Mucosa of rectum (tissue), 2 donors: ENCODE measurements around the gene MIPOL1.
"Not testable (repeated sequence)": the region's sequence is repeated elsewhere in the genome, so short reads cannot be mapped to it uniquely, and the experiment has no call there.

Experiments
- H3K27ac ChIP-seq, 2 donors: one replicate each; pipeline ENCODE4 v1.7.0; 2013; ENCODE audit warnings: inconsistent platforms in 2 of 2, low read depth in 2 of 2, low read length in 2 of 2
- H3K27me3 ChIP-seq, 2 donors: one replicate each; pipeline ENCODE4 v1.7.0; 2013; ENCODE audit warnings: low read length in 2 of 2; ENCODE audit not compliant: control insufficient read depth in 2 of 2, insufficient read depth in 2 of 2
- H3K36me3 ChIP-seq, 2 donors: one replicate each; pipeline ENCODE4 v1.7.0; 2013; ENCODE audit warnings: low read length in 2 of 2; ENCODE audit not compliant: control insufficient read depth in 2 of 2, insufficient read depth in 2 of 2
- H3K4me1 ChIP-seq, 2 donors: one replicate each; pipeline ENCODE4 v1.7.0; 2013; ENCODE audit warnings: low read length in 2 of 2, mild to moderate bottlenecking in 1 of 2; ENCODE audit not compliant: control insufficient read depth in 2 of 2, insufficient read depth in 2 of 2
- H3K4me3 ChIP-seq, 2 donors: one replicate each; pipeline ENCODE4 v1.7.0; 2013; ENCODE audit warnings: low read length in 2 of 2
- H3K9ac ChIP-seq, 2 donors: one replicate each; pipeline ENCODE4 v1.7.0; 2013; ENCODE audit warnings: low read length in 2 of 2, low read depth in 1 of 2, mild to moderate bottlenecking in 1 of 2
- H3K9me3 ChIP-seq, 2 donors: one replicate each; pipeline ENCODE4 v1.7.0; 2013; ENCODE audit warnings: low read length in 2 of 2; ENCODE audit not compliant: control insufficient read depth in 2 of 2
- donor health status: healthy.
- donor health status: Normal muscosa, but diverticular disease.

MIPOL1 gene

DNA sequence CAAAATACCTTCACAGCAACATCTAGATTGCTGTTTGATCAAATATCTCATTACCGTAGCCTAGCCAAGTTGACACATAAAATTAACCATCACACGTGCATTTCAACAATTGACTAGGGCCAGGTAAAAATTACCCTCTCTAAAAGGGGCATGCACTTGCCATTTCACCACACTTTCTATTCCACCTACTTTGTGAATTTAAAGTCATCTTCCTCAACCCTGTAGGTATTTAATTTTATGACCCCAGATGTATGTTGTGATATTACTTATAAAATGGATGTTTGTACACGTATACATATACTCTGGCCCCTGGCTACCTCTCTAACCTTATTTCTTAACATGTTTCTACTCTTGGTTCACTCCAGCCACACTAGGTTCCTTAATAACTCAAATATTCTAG is 237.1 kb downstream of the MIPOL1 start:
- no peaks in the 10 kb centered on the region for H3K36me3 ChIP-seq
- no peaks in the 10 kb centered on the region for H3K9me3 ChIP-seq
- H3K9ac ChIP-seq, result no peak overlapping the region
- H3K27me3 ChIP-seq, result no peaks in the 10 kb centered on the region
- no peak overlapping the region for H3K4me3 ChIP-seq
- H3K4me1 ChIP-seq, result no peaks in the 10 kb centered on the region
- no peak overlapping the region for H3K27ac ChIP-seq

DNA sequence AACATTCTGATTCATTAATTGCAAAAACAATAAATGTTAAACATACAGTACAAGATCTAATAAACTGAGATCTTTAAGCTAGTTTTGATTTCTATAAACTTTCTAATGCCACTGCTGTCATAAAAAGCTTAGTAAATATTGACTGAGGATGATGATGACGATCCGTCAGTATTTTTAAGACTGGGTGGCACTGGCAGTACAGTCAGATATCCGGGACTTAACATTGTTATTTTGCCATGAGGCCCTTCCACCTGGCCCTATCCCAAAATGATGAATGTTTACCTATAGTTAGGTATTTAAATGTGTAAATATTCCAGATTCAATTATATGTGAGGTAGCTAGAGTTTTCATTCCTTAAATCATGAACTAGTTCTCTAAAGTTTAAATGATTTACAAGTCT is 238.8 kb downstream of the MIPOL1 start:
- Histone ChIP-seq H3K9me3 (no peaks in the 10 kb centered on the region), H3K27me3 (no peaks in the 10 kb centered on the region), H3K27ac (no peak overlapping the region), H3K4me3 (no peak overlapping the region), H3K9ac (no peak overlapping the region), H3K4me1 (no peaks in the 10 kb centered on the region), H3K36me3 (no peaks in the 10 kb centered on the region)

DNA sequence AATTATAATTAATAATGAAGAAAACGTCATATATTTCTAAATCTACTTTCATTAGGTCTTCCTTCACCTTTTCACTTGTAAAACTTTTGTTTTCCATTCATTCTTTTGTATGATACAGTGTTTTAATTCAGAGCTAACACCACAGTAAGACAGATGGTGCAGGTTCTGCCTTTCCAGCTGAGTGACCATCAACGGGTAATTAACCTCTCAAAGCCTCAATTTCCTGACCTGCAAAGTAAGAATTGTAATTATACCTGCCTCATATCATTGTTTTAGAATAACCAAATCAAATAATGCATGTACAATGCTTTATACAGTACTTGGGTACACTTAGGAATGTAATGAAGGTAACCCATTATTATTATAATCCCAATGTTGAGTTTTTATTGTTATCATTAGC is 239.8 kb downstream of the MIPOL1 start:
- Histone ChIP-seq H3K36me3 (no peaks in the 10 kb centered on the region), H3K9me3 (no peaks in the 10 kb centered on the region), H3K4me3 (no peak overlapping the region), H3K27ac (no peak overlapping the region), H3K27me3 (no peaks in the 10 kb centered on the region), H3K4me1 (no peaks in the 10 kb centered on the region), H3K9ac (no peak overlapping the region)

DNA sequence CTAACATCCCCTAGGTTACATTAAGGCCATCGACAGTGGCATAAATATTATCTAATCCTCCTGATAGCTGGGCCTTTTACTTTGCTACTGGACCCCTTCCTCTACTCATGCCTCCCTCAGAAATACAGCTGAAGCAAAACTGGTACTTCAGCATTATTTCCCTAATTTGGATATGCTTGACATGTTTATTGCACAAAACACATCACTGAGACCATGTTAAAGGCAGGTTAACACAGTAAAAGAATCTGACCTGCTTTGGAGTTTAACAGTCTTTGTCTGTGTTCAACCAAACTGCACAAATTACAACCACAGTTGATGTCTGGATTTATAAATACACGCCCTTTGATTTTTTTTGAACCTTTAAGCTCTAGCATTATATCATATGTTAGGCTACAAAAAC is 240.7 kb downstream of the MIPOL1 start:
- H3K27me3 ChIP-seq, result no peaks in the 10 kb centered on the region
- no peak overlapping the region for H3K9ac ChIP-seq
- no peaks in the 10 kb centered on the region for H3K36me3 ChIP-seq
- no peaks in the 10 kb centered on the region for H3K4me1 ChIP-seq
- H3K4me3 ChIP-seq, result no peak overlapping the region
- no peaks in the 10 kb centered on the region for H3K9me3 ChIP-seq
- no peak overlapping the region for H3K27ac ChIP-seq

DNA sequence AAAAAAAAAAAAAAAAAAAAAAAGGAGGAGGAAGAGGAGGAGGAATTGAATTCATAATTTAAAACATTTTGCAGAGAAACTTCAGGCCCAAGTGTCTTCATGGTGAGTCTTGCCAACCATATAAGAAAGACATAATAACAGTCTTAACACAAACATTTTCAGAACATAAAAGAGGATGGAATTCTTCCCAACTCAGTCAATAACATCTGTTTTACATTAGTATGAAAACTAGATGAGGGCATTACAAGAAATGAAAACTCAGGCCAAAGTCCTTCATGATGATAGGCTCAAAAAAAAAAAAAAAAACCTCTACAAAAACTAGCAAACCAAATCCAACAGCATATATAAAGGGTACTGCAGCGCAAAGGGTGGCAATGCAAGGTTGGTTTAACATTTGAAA is 245.7 kb downstream of the MIPOL1 start:
- Histone ChIP-seq H3K9ac (no peak overlapping the region), H3K36me3 (no peaks in the 10 kb centered on the region), H3K4me1 (no peaks in the 10 kb centered on the region), H3K27ac (no peak overlapping the region), H3K27me3 (no peaks in the 10 kb centered on the region), H3K9me3 (no peaks in the 10 kb centered on the region), H3K4me3 (no peak overlapping the region)

DNA sequence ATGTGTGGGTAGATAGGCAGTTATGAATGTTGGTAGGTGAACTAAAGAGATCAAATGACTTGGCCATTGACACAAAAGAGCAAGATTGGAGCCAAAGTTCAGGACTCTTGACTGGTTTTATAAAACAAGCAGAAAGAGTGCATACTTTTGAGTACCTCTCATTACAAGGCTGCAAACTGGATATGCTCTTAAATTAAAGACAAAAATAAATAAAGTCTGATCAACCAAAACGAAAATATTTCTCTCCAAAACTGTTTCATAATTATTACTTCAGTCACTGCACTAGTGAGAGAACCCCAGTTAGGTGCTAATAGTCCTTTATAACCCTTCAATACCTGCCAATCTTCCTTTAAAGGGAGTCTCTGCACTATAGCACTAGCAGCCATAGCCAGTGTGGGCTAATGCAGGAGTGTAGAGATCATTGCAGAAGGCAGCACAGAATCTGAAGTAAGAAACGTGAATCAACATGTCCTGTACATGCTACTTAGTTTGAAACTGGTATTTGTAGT is 250.2 kb downstream of the MIPOL1 start:
- Histone ChIP-seq H3K4me1 (no peaks in the 10 kb centered on the region), H3K4me3 (no peak overlapping the region), H3K27ac (no peak overlapping the region), H3K9ac (no peak overlapping the region), H3K9me3 (no peaks in the 10 kb centered on the region), H3K27me3 (no peaks in the 10 kb centered on the region), H3K36me3 (no peaks in the 10 kb centered on the region)

DNA sequence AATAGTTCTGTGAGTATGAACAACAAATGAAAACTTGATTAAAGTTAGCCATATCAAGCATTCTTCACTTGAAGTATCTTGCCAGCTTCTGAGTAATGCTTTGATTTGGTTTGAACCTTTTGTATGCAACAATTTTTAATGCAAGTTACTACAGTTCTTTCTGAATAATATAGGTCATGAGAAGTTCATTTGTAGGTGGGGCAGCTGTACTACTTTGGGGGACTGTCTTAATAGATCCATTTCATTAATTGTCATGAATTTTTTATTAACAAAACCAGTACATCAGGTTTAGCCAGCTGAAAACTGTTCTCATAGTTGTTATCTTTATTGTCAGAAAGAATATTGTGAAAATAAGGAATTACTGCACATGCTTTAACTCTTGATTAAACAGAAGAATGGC is 254.6 kb downstream of the MIPOL1 start:
- no peaks in the 10 kb centered on the region for H3K27me3 ChIP-seq
- no peaks in the 10 kb centered on the region for H3K4me1 ChIP-seq
- H3K9ac ChIP-seq, result no peak overlapping the region
- no peak overlapping the region for H3K27ac ChIP-seq
- H3K36me3 ChIP-seq, result no peaks in the 10 kb centered on the region
- no peak overlapping the region for H3K4me3 ChIP-seq
- no peaks in the 10 kb centered on the region for H3K9me3 ChIP-seq

DNA sequence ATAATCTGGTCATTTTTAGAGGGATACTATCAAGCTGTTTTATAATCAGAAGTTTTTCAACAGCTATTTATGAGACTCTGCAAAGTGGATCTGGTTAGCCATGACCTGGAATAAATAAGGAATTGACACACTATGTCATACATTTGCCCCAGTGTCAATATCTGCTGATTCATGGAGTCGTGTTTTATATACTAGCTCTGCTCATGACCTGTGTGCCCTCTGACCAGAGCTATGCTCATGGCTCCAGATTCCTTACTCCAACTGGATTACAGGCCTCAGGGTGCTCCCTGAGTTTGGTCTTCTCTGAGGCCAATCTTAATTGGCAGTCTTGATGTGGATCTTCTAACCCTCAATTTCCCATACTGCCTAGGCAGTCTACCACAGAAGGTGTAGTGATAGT is 256.2 kb downstream of the MIPOL1 start:
- H3K4me1 ChIP-seq, result no peaks in the 10 kb centered on the region
- H3K27me3 ChIP-seq, result no peaks in the 10 kb centered on the region
- no peaks in the 10 kb centered on the region for H3K9me3 ChIP-seq
- no peak overlapping the region for H3K9ac ChIP-seq
- H3K27ac ChIP-seq, result no peak overlapping the region
- H3K36me3 ChIP-seq, result no peaks in the 10 kb centered on the region
- H3K4me3 ChIP-seq, result no peak overlapping the region

DNA sequence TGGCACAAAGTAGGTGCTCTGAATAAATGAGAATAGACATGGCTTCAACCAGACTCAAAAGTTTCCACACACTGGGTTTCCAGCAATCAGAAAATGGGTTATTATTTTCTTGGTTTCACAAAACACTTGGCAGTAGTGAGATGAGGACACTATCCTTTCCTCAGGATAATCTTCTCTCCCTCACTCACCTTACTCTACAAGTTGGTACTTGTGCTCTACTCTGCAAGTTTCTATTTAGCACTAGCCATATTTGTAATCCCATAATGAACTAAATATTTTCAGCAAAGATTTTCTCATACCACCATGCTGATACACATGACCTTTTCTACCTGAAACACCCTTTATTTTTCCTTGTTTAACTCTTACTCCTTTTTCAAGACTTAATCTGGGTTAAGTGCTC is 259.6 kb downstream of the MIPOL1 start:
- Histone ChIP-seq H3K36me3 (no peaks in the 10 kb centered on the region), H3K4me3 (no peak overlapping the region), H3K4me1 (no peaks in the 10 kb centered on the region), H3K9ac (no peak overlapping the region), H3K9me3 (no peaks in the 10 kb centered on the region), H3K27me3 (no peaks in the 10 kb centered on the region), H3K27ac (no peak overlapping the region)

DNA sequence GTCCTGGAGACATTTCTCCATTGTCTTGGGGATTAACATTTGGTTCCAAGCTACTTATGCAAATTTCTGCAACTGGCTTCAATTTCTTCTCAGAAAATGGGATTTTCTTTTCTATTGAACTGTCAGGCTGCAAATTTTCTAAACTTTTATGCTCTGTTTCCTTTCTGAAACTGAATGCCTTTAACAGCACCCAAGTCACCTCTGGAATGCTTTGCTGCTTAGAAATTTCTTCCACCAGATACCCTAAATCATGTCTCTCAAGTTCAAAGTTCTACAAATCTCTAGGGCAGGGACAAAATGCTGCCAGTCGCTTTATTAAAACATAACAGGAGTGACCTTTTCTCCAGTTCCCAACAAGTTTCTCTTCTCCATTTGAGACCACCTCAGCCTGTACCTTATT is 264.7 kb downstream of the MIPOL1 start:
- H3K27me3 ChIP-seq, H3K9me3 ChIP-seq, H3K27ac ChIP-seq, H3K9ac ChIP-seq, H3K36me3 ChIP-seq, H3K4me3 ChIP-seq: not testable (repeated sequence)
- H3K4me1 ChIP-seq, result peaks cover 2 to 12% of the 10 kb centered on the region in 2 donors

DNA sequence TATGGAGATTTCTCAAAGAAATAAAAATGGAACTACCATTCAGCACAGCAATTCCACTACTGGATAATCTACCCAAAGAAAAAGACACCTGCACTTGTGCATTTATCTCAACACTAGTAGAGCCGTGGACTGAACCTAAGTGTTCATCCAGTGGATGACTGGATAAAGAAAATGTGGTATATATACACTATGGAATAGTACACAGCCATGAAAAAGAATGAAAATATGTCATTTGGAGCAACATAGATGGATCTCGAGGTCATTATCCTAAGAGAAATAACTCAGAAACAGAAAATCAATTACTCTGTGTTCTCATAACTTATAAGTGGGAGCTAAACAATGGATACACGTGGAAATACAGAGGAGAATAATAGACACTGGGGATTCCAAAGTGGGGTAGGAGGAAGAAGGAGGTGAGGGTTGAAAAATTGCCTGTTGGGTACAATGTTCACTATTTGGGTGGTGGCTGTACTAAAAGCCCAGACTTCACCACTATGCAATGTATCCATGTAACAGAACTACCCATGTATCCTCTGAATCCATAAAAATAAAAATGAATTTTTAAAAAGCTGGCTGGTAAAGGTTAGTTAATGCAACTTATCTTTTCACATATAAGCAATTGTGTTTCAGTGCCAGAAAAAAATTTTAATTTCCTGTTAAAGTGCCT is 266.6 kb downstream of the MIPOL1 start:
- no peak overlapping the region for H3K9ac ChIP-seq
- no peak overlapping the region for H3K4me3 ChIP-seq
- H3K36me3 ChIP-seq, result no peaks in the 10 kb centered on the region
- no peak overlapping the region for H3K27ac ChIP-seq
- no peaks in the 10 kb centered on the region for H3K27me3 ChIP-seq
- H3K4me1 ChIP-seq, result peaks cover 2 to 12% of the 10 kb centered on the region in 2 donors
- peaks cover 0 to 3% of the 10 kb centered on the region in 2 donors for H3K9me3 ChIP-seq
